Measurements from ENCODE around the gene ZNF862.

ZNF862 gene

GRCh38 chr7:149878523-149878921 is 40.3 kb downstream of the ZNF862 start:
- Histone ChIP-seq H3K4me3 (no peak overlapping the region), H3K36me3 (peaks cover 0 to 13% (median 0%) of the 10 kb centered on the region in 3 donors), H3K9me3 (no peaks in the 10 kb centered on the region), H3K27me3 (no peaks in the 10 kb centered on the region), H3K27ac (no peak overlapping the region), H3K4me1 (peaks cover 0 to 11% (median 8%) of the 10 kb centered on the region in 4 donors)
- no peak for TF ChIP-seq CTCF (IDR thresholded peaks at IDR 0.05)
- no peak for DNase-seq
- intact Hi-C loops (cut with DNase I; ENCODE audit: low total_unique reads), result no loop called here

DNA sequence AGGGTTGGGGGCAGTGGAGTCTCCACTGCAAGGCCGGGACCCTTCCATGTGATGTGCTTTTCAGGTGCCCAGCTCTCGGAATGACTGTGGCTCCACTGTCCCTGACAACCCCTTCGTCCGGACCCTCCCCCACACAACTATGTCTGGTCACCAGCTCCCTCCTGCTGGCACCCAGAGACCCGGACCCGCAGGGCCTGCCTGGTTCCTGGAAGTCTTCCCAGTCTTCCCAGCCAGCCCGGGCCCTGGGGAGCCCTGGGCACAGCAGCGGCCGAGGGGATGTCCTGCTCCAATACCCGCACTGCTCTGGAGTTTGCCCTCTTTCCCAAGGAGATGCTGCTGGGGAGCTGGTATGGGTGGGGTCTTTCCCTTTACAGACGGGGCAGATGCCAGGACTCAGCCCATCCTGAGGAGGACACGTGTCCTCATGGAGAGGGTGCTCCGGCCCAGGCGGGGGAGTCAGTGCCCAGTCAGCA is 41.1 kb downstream of the ZNF862 start:
- Histone ChIP-seq H3K9me3 (no peaks in the 10 kb centered on the region), H3K4me1 (peaks cover 0 to 15% (median 12%) of the 10 kb centered on the region in 4 donors), H3K27me3 (no peaks in the 10 kb centered on the region), H3K4me3 (no peak overlapping the region), H3K36me3 (peaks cover 0 to 13% (median 0%) of the 10 kb centered on the region in 3 donors), H3K27ac (no peak overlapping the region)
- intact Hi-C loops (cut with DNase I; ENCODE audit: low total_unique reads), result no loop called here
- no peak for TF ChIP-seq CTCF (IDR thresholded peaks at IDR 0.05)
- DNase-seq, result no peak

GRCh38 chr7:149879766-149880637 is 41.8 kb downstream of the ZNF862 start:
- no peaks in the 10 kb centered on the region for H3K27me3 ChIP-seq
- TF ChIP-seq CTCF (IDR thresholded peaks at IDR 0.05), result no peak
- no peak for DNase-seq
- intact Hi-C loops (cut with DNase I; ENCODE audit: low total_unique reads), result loop anchor here (10.0 kb wide), 1 partner anchor 395 kb away; no protein-coding TSS in a partner anchor
- H3K27ac ChIP-seq, result no peak overlapping the region
- H3K9me3 ChIP-seq, result no peaks in the 10 kb centered on the region
- H3K4me1 ChIP-seq, result peaks cover 0 to 22% (median 17%) of the 10 kb centered on the region in 4 donors
- H3K36me3 ChIP-seq, result peaks cover 0 to 13% (median 0%) of the 10 kb centered on the region in 3 donors
- H3K4me3 ChIP-seq, result no peak overlapping the region

DNA sequence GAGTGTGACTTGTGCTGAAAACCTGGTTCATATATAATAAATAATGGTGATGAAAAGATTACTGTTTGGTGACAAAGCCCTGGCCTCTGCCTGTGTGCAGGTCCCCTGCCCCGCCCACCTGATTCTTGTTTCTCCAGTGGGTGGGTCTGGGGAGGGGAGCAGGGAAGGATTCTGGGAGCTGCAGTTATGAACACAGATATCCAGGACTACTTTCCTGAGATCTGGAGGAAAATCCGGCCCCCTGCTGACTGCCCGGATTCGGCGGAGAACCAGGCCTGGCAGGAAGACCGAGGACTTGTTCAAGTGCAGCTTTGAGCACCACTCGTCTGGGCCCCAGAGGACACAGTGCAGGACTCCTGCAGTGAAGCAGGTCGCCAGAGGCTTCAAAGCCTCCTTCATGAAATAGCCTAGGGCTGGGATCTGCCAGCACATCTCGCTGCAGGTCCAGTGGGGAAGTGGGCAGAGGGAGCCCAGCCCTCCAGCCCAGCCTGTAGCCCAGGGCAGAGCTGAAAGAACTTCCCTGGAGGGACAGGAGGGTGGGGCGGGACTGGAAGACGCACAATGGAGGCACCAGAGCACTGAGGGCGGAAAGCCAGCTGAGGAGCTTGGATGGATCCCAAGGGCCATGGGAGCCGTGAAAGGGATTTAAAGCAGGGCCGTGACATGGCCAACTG is 42.6 kb downstream of the ZNF862 start:
- no peak for DNase-seq
- H3K36me3 ChIP-seq, result peaks cover 0 to 13% (median 0%) of the 10 kb centered on the region in 3 donors
- H3K27me3 ChIP-seq, result no peaks in the 10 kb centered on the region
- H3K27ac ChIP-seq, result no peak overlapping the region
- H3K4me1 ChIP-seq, result peaks cover 0 to 29% (median 19%) of the 10 kb centered on the region in 4 donors
- no peak for TF ChIP-seq CTCF (IDR thresholded peaks at IDR 0.05)
- intact Hi-C loops (cut with DNase I; ENCODE audit: low total_unique reads), result loop anchor here (10.0 kb wide), 1 partner anchor 394 kb away; no protein-coding TSS in a partner anchor
- no peaks in the 10 kb centered on the region for H3K9me3 ChIP-seq
- H3K4me3 ChIP-seq, result no peak overlapping the region

DNA sequence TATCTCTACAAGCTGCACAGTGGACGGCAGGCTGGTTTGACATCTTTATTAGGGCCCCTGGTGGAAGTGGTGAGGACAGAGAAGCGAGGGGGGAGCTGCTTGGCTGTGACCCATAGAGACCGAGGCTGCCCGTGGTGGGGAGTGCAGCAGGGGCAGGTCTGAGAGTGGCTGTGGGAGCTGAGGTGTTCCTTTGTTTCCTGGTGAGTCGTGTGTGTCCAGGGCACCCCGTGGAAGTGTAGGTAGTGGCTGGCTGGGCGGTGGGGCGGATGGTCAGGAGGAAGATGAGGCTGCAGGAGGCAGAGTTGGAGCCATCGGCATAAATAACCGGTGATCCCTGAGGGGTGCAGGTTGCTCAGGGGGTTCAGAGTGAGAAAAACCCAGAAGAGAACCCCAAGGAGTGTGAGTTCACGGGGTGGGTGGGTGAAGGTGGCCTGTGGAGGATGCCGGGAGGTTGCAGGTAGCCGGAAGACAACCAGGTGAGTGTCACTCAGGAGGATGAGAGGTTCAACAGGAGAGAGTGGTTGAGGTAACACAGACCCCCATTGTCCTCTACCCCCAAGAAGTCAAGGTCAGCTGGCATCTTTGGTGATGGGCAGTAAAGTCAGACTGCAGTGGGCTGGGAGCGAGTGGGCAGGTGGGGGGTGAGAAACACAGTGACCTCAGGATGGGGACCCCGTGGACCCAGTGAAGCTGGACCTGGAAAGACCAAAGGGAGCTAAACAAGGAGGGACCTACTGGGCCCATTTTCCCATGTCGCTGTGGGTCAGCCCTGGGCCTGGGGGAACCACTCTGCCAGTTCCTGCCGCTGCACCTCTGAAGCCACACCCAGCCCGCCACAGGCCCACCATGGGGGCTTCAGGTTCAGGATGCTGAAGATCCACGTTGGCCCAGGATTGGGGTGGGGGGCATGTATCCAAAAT is 43.4 kb downstream of the ZNF862 start:
- Histone ChIP-seq H3K4me1 (peaks cover 0 to 29% (median 19%) of the 10 kb centered on the region in 4 donors), H3K4me3 (no peak overlapping the region), H3K9me3 (no peaks in the 10 kb centered on the region), H3K27ac (no peak overlapping the region), H3K36me3 (peaks cover 0 to 13% (median 0%) of the 10 kb centered on the region in 3 donors), H3K27me3 (no peaks in the 10 kb centered on the region)
- DNase-seq, result no peak
- intact Hi-C loops (cut with DNase I; ENCODE audit: low total_unique reads), result loop anchor here (10.0 kb wide), 1 partner anchor 393 kb away; no protein-coding TSS in a partner anchor
- TF ChIP-seq CTCF (IDR thresholded peaks at IDR 0.05), result no peak

Data from tibial artery (tissue), 4 donors.